DMS53 (cell line): ENCODE measurements around the gene OPRL1.

Experiments
- DNase-seq: peaks from one replicate; lab custom pipeline; 2025; lab: John Stamatoyannopoulos, UW

Gene OPRL1

GRCh38 chr20:64072498-64073063 lies 7.3 kb upstream of the OPRL1 start:
- DNase-seq, result no peak

- no peak for DNase-seq
These were observed 6.3 kb upstream of the OPRL1 start for GRCh38 chr20:64073476-64074183.

- DNase-seq, result no peak
These were observed 5.6 kb upstream of the OPRL1 start for GRCh38 chr20:64074184-64074789.

GRCh38 chr20:64074963-64075362 lies 4.9 kb upstream of the OPRL1 start:
- no peak for DNase-seq

GRCh38 chr20:64075556-64075955 lies 4.3 kb upstream of the OPRL1 start:
- DNase-seq, result no peak

- DNase-seq, result no peak
These were observed 3.6 kb upstream of the OPRL1 start for GRCh38 chr20:64076061-64076997.

GRCh38 chr20:64077094-64077493 lies 2.8 kb upstream of the OPRL1 start:
- no peak for DNase-seq

GRCh38 chr20:64077541-64077875 lies 2.4 kb upstream of the OPRL1 start:
- no peak for DNase-seq

- DNase-seq, result no peak
These were observed 1.9 kb upstream of the OPRL1 start for GRCh38 chr20:64077876-64078551.

- DNase-seq, result no peak
These were observed 979 bp upstream of the OPRL1 start for GRCh38 chr20:64078934-64079272.

- DNase-seq, result peak; percentile 87
These were observed 439 bp upstream of the OPRL1 start, which contains the start of gene RGS19 for GRCh38 chr20:64079273-64080012. Gene RGS19, minus strand, starts transcription at chr20:64079518. Its CDS starts 2,632 bp downstream, at chr20:64076886.

- DNase-seq, result peak; percentile 51
These were observed 1.1 kb downstream of the OPRL1 start for GRCh38 chr20:64080813-64081623.

- no peak for DNase-seq
These were observed 1.7 kb downstream of the OPRL1 start for GRCh38 chr20:64081624-64081964.

- no peak for DNase-seq
These were observed 2.3 kb downstream of the OPRL1 start for GRCh38 chr20:64082126-64082731.

- no peak for DNase-seq
These were observed 3.0 kb downstream of the OPRL1 start for GRCh38 chr20:64082820-64083377.

GRCh38 chr20:64083378-64083803 lies 3.5 kb downstream of the OPRL1 start:
- peak; percentile 90 for DNase-seq

- peak; percentile 77 for DNase-seq
These were observed 4.2 kb downstream of the OPRL1 start, which contains the start of gene LKAAEAR1 for GRCh38 chr20:64083804-64084684. Gene LKAAEAR1, minus strand, starts transcription at chr20:64084398. Its CDS starts 179 bp downstream, at chr20:64084219.

- peak; percentile 75 for DNase-seq
These were observed 4.8 kb downstream of the OPRL1 start for GRCh38 chr20:64084685-64085152.
